ENCODE data around the gene DOCK1. TPM values are rescaled to one million over a fixed set of nuclear protein-coding genes. Genes with fewer than 3 reads are reported as not detected.

The DOCK1 gene
- total RNA-seq (10 to 100 TPM; 46.4 to 47.4 TPM), polyA plus RNA-seq (ENCODE audit: insufficient read length in 6 of 6) (10 to 100 TPM; 62.9 to 77.7 (median 73.6) TPM)
- long read RNA-seq, donor 1, full-length matches to known transcripts: 1 of 24 reads
- long read RNA-seq, donor 1, partial matches to known transcripts: 23 of 24 reads
- long read RNA-seq, donor 1, other reads (novel, unspliced or antisense): 0 of 24 reads
- long read RNA-seq, donor 2, partial matches to known transcripts: 48 of 48 reads
- long read RNA-seq, donor 2, other reads (novel, unspliced or antisense): 0 of 48 reads
- long read RNA-seq, donor 3, full-length matches to known transcripts: 2 of 22 reads
- long read RNA-seq, donor 3, partial matches to known transcripts: 20 of 22 reads
- long read RNA-seq, donor 3, other reads (novel, unspliced or antisense): 0 of 22 reads
- long read RNA-seq, donor 4, partial matches to known transcripts: 4 of 6 reads
- long read RNA-seq, donor 4, other reads (novel, unspliced or antisense): 2 of 6 reads
- long read RNA-seq, donor 5, full-length matches to known transcripts: 2 of 19 reads
- long read RNA-seq, donor 5, partial matches to known transcripts: 17 of 19 reads
- long read RNA-seq, donor 5, other reads (novel, unspliced or antisense): 0 of 19 reads
- long read RNA-seq, donor 6: 0 reads
- long read RNA-seq, donor 7, full-length matches to known transcripts: 2 of 2 reads
- long read RNA-seq, donor 7, partial matches to known transcripts: 0 of 2 reads
- long read RNA-seq, donor 7, other reads (novel, unspliced or antisense): 0 of 2 reads
- long read RNA-seq, donor 8, full-length matches to known transcripts: 1 of 1 reads
- long read RNA-seq, donor 8, partial matches to known transcripts: 0 of 1 reads
- long read RNA-seq, donor 8, other reads (novel, unspliced or antisense): 0 of 1 reads
- long read RNA-seq, donor 9: 0 reads
- long read RNA-seq, donor 10, partial matches to known transcripts: 3 of 5 reads
- long read RNA-seq, donor 10, other reads (novel, unspliced or antisense): 2 of 5 reads
- long read RNA-seq, donor 11, full-length matches to known transcripts: 1 of 1 reads
- long read RNA-seq, donor 11, partial matches to known transcripts: 0 of 1 reads
- long read RNA-seq, donor 11, other reads (novel, unspliced or antisense): 0 of 1 reads
- long read RNA-seq, donor 12, full-length matches to known transcripts: 2 of 8 reads
- long read RNA-seq, donor 12, partial matches to known transcripts: 6 of 8 reads
- long read RNA-seq, donor 12, other reads (novel, unspliced or antisense): 0 of 8 reads

DNA sequence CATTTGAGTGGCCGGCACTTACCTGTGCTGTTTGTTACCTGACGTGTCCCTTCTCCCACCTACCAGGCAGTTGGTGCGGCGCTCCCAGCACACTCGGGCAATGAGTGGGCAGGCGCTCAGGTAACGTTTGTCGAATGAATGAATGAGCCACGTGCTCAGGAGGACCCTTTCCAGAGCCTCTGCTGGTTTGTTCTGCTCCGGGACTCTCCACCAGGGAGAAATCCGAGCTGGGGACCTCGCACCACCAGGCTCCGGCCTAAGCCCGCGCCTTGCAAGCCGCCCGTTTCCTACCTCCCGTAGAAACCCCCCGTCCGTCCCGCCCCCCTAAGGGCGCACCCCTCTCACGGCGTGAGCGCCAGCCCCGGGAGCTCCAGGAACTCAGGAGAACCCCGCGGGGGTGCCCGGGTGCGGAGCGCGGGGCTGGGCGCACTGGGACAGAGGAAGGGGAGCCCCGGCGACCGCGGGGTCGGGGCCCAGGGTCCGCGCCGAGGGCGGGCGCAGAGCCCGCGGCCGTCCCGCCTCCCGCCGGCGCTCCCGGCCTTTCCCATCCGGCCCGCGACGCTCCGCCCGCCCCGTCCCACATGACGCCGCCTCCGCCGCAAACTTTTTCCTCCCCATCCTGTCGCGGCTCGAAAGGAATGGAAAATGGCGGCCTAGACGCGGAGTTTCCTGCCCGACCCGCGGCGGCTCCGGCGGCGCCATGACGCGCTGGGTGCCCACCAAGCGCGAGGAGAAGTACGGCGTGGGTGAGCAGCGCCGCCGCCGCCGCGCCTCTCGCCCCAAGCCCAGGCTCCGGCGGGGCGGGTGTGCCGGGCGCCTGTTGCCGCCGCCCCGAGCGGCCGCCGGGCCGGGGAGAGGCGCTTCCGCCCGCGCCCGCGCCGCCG lies at the start of gene DOCK1:
Gene DOCK1, plus strand, starts transcription at position 611 of the 884 bp plus-strand sequence. Its CDS starts 90 bp downstream, at position 701.
- ATAC-seq (peak; percentile 89), DNase-seq (peak; percentile 69 to 85 (median 74))
- Histone ChIP-seq H3K27me3 (peaks cover 0 to 34% of the 10 kb centered on the region in 2 donors), H3K4me1 (peaks cover 11 to 23% of the 10 kb centered on the region in 2 donors), H3K9me3 (no peaks in the 10 kb centered on the region), H3K4me3 (peak within 1 kb of the TSS; percentile 72 to 75), H3K36me3 (no peaks in the 10 kb centered on the region), H3K27ac (peak within 1 kb of the TSS; percentile 53 to 78)
- TF ChIP-seq, protein P1, sequence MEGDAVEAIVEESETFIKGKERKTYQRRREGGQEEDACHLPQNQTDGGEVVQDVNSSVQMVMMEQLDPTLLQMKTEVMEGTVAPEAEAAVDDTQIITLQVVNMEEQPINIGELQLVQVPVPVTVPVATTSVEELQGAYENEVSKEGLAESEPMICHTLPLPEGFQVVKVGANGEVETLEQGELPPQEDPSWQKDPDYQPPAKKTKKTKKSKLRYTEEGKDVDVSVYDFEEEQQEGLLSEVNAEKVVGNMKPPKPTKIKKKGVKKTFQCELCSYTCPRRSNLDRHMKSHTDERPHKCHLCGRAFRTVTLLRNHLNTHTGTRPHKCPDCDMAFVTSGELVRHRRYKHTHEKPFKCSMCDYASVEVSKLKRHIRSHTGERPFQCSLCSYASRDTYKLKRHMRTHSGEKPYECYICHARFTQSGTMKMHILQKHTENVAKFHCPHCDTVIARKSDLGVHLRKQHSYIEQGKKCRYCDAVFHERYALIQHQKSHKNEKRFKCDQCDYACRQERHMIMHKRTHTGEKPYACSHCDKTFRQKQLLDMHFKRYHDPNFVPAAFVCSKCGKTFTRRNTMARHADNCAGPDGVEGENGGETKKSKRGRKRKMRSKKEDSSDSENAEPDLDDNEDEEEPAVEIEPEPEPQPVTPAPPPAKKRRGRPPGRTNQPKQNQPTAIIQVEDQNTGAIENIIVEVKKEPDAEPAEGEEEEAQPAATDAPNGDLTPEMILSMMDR (IDR thresholded peaks at IDR 0.05): no peak
- intact Hi-C loops (cut with DNase I): no loop called here

DNA sequence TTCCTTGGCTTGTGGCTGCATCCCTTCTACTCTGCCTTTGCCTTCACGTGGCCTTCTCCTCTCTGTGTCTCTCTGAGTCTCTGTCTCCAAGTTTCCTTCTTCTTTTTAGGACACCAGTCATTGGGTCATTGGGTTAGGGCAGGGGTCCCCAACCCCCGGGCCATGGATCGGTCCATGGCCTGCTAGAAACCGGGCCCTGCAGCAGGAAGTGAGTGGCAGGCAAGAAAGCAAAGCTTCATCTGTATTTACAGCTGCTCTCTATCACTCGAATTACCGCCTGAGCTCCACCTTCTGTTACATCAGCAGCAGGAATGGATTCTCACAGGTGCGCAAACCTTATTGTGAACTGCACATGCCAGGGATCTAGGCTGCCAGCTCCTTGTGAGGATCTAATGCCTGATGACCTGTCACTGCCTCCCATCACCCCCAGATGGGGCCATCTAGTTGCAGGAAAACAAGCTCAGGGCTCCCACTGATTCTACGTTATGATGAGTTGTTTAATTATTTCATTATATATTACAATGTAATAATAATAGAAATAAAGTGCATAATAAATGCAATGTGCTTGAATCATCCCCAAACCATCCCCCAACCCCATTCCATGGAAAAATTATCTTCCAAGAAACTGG lies 47.9 kb upstream of the DOCK1 start:
- Histone ChIP-seq H3K9me3 (peaks cover 0 to 8% of the 10 kb centered on the region in 2 donors), H3K27ac (no peak overlapping the region), H3K4me3 (no peak overlapping the region), H3K4me1 (no peaks in the 10 kb centered on the region), H3K27me3 (no peaks in the 10 kb centered on the region), H3K36me3 (no peaks in the 10 kb centered on the region)
- no peak for DNase-seq
- intact Hi-C loops (cut with DNase I): no loop called here
- ATAC-seq: no peak
- TF ChIP-seq, protein P1 (IDR thresholded peaks at IDR 0.05): no peak

DNA sequence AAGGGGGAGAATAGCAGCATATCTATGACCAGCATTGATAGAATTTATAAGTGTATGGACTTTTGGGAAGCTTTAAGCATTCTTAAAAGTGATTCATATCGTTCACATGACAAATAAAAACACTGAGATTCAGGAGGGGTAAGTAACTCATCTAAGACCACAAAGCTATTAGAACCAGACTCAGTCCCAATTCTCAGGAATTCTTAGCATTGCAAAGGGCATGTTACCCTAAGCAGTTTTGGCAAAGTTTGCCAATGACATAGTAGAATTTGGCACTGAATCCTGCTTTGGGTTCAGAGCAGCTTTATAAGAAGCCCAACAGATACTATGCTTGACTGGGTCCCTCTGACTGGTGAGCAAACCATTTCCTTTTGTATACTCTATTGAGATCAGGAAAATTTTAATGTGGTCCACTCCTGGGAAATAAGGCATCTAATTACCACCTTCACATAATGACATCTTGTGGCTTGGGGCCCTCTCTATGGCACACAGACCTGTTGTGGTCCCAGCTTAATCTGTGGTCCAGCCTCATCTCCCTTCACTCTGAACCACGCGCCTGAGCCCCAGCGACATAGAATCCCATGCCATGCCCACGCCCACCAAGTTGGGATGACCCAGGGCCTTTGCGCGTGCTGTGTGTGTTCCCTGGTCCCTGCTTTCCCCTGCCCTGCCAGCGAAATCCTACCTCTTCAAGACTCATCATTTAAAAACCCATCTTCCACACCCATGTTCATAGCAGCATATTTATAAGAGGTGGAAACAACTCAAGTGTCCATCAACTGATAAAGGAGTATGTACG lies 37.5 kb upstream of the DOCK1 start:
- Histone ChIP-seq H3K36me3 (no peaks in the 10 kb centered on the region), H3K4me3 (no peak overlapping the region), H3K27me3 (no peaks in the 10 kb centered on the region), H3K9me3 (peaks cover 0 to 1% of the 10 kb centered on the region in 2 donors), H3K27ac (no peak overlapping the region), H3K4me1 (no peaks in the 10 kb centered on the region)
- no peak for DNase-seq
- intact Hi-C loops (cut with DNase I): no loop called here
- TF ChIP-seq, protein P1 (IDR thresholded peaks at IDR 0.05): no peak
- ATAC-seq: no peak

DNA sequence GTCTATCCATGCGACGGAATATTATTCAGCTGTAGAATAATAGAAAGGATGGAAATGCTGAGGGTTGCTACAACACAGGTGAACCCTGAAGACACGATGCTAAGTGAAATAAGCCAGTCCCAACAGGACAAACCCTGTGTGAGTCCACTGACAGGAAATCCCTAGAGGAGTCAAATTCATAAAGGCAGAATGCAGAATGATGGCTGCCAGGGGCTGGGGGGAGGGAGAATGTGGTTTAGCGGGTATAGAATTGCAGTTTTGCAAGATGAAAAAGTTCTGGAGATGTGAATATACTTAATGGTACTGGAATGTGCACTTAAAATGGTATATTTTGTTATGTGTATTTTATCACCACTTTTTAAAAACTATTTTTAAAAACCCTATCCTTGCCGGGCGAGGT lies 36.9 kb upstream of the DOCK1 start:
- H3K4me1 ChIP-seq: no peaks in the 10 kb centered on the region
- TF ChIP-seq, protein P1 (IDR thresholded peaks at IDR 0.05): no peak
- no peaks in the 10 kb centered on the region for H3K36me3 ChIP-seq
- intact Hi-C loops (cut with DNase I): no loop called here
- ATAC-seq (no peak), DNase-seq (no peak)
- H3K9me3 ChIP-seq: no peaks in the 10 kb centered on the region
- H3K27me3 ChIP-seq: no peaks in the 10 kb centered on the region
- no peak overlapping the region for H3K27ac ChIP-seq
- no peak overlapping the region for H3K4me3 ChIP-seq
